Measurements from ENCODE around the gene CXCL16.
"Not testable (repeated sequence)": the region's sequence is repeated elsewhere in the genome, so short reads cannot be mapped to it uniquely, and the experiment has no call there.

CXCL16 gene

DNA sequence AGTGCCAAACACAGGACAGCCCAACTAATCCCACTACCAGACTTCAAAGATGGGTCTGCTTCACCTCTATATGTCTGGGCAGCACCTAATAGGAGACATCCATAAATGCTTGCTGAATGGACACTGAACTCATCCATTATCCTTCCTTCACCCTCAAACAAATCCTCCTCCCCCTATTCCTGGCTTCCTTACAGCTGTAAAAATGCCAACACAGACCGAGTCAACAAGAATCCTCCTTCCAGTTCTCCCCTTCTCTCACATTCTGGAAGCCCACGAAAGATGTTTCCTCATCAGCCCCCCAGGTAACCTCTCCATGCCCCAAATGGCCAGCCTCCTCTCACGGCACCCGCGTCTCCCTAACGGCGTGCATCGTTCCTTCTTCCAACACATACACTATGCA is 48.0 kb downstream of the CXCL16 start:
- no peak for DNase-seq

DNA sequence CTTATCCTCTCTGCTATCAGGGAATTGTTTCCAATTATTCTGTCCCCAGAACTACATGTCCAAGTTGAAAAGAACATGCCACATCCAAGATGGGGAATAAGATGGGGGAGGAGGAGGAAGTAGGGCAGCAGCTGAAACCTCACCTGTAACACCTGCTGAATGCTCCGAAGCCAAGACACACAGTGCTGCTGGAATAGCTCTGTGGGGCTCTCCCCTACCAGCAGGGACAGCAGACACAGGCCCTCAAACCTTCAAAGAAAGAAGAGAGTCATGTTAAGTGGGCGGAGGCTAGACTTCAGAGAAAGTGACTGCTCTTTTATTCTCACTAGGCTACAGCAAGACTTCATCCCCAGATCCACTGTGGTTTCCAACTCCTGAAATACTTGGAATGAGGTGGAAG is 49.0 kb downstream of the CXCL16 start:
- DNase-seq = no peak

GRCh38 chr17:4689872-4690271 is 49.9 kb downstream of the CXCL16 start:
- DNase-seq = not testable (repeated sequence)

GRCh38 chr17:4683739-4684138 is 56.0 kb downstream of the CXCL16 start:
- not testable (repeated sequence) for DNase-seq
